IPS DF 6.9 (cell line): ENCODE measurements around the gene ARL14.
A peak's percentile ranks its signal among the peaks of the same experiment; 100 is the strongest.

Source experiments
- DNase-seq: peaks from one replicate; pipeline ENCODE4 v3.0.0-alpha.2; 2013; ENCODE audit warnings: low read depth, low spot score
- H3K27ac ChIP-seq: one replicate; pipeline ENCODE4 v1.5.1; 2013; ENCODE audit warnings: low read length, control low read depth
- H3K27me3 ChIP-seq: 2 replicates; pipeline ENCODE4 v1.6.1; 2013; ENCODE audit warnings: mild to moderate bottlenecking, low read length; ENCODE audit not compliant: control insufficient read depth, insufficient read depth
- H3K36me3 ChIP-seq: 2 replicates; pipeline ENCODE4 v1.6.1; 2013; ENCODE audit warnings: low read length; ENCODE audit not compliant: control insufficient read depth, insufficient read depth
- H3K4me1 ChIP-seq: 2 replicates; pipeline ENCODE4 v1.6.1; 2013; ENCODE audit warnings: low read length; ENCODE audit not compliant: control insufficient read depth, insufficient read depth
- H3K4me3 ChIP-seq: 2 replicates; pipeline ENCODE4 v1.5.1; 2013; ENCODE audit warnings: mild to moderate bottlenecking, low read length
- H3K9me3 ChIP-seq: 2 replicates; pipeline ENCODE4 v1.6.1; 2013; ENCODE audit warnings: low read length, inconsistent platforms; ENCODE audit not compliant: control insufficient read depth, insufficient read depth
- WGBS: extraction: QIAGEN DNeasy Blood & Tissue Kit; methylation state at CpG from one replicate; pipeline ENCODE4 v1.1.7; 2013; ENCODE audit warnings: mixed read lengths, missing lambda C conversion rate; ENCODE audit not compliant: insufficient read length, insufficient coverage; 5-methylcytosine and 5-hydroxymethylcytosine counted together

Gene ARL14

GRCh38 chr3:160719710-160720109 lies 42.8 kb downstream of the ARL14 start:
- H3K27ac ChIP-seq: no peak overlapping the region
- no CpG with 5 or more reads among the region's 11 CpGs for WGBS
- H3K4me1 ChIP-seq: no peaks in the 10 kb centered on the region
- no peaks in the 10 kb centered on the region for H3K9me3 ChIP-seq
- H3K36me3 ChIP-seq: no peaks in the 10 kb centered on the region
- no peak for DNase-seq
- H3K27me3 ChIP-seq: no peaks in the 10 kb centered on the region
- H3K4me3 ChIP-seq: no peak overlapping the region

DNA sequence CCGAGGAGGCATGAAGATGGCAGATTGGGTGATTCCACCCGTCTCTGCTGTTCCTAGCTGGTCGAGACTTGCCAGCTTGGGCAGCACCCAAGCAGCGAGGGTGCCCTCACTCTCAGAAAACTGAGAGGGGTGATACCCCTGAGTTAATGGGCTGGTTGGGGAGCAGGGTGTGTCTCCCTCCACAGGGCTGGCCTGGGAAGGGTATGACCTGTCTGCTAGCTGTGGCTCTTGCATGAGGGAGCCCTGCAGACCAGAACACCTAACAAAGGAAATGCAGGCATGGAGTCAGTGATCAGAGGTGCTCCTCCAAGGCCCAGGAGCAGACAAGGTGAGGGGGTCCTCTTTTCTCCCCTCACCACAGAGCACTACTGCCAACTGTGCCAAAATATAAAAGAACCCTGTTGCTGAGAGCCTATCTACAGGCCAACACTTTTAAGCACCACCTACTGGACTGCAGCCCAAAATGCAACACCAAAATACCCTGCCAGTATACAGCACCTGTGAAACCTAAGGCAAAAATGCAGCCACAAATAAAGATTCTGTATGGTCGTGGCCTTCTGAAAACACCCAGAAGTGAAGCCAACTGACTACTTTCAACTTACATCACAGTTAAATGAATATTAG lies 43.3 kb downstream of the ARL14 start:
- no peak overlapping the region for H3K27ac ChIP-seq
- WGBS: no CpG with 5 or more reads among the region's 5 CpGs
- peak; percentile 5 for DNase-seq

GRCh38 chr3:160722331-160722730 lies 45.4 kb downstream of the ARL14 start:
- Histone ChIP-seq H3K27ac (no peak overlapping the region), H3K4me3 (no peak overlapping the region), H3K36me3 (no peaks in the 10 kb centered on the region), H3K27me3 (no peaks in the 10 kb centered on the region), H3K4me1 (no peaks in the 10 kb centered on the region), H3K9me3 (no peaks in the 10 kb centered on the region)
- no CpG with 5 or more reads among the region's 2 CpGs for WGBS
- DNase-seq: no peak

More for the DNA sequence above, 43.3 kb downstream of the ARL14 start:
- no peaks in the 10 kb centered on the region for H3K9me3 ChIP-seq
- no peak overlapping the region for H3K4me3 ChIP-seq
- H3K27me3 ChIP-seq: no peaks in the 10 kb centered on the region
- H3K4me1 ChIP-seq: no peaks in the 10 kb centered on the region
- no peaks in the 10 kb centered on the region for H3K36me3 ChIP-seq

DNA sequence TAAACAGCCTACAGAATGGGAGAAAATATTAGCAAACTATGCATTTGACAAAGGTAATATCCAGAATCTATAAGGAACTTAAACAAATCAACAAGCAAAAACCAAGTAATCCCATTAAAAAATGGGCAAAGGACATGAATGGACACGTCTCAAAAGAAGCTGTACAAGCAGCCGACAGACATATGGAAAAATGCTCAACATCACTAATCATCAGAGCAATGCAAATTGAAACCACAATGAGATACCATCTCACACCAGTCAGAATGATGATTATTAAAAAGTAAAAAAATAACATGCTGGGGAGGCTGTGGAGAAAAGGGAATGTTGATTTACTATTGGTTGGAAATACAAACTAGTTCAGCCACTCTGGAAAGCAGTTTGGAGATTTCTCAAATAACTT lies 48.4 kb downstream of the ARL14 start:
- Histone ChIP-seq H3K36me3 (no peaks in the 10 kb centered on the region), H3K27me3 (no peaks in the 10 kb centered on the region), H3K4me3 (no peak overlapping the region), H3K27ac (no peak overlapping the region), H3K4me1 (no peaks in the 10 kb centered on the region), H3K9me3 (no peaks in the 10 kb centered on the region)
- WGBS: no CpG with 5 or more reads among the region's 2 CpGs
- DNase-seq: no peak
